ENCODE data around the gene GPRASP3.
"Not testable (repeated sequence)": the region's sequence is repeated elsewhere in the genome, so short reads cannot be mapped to it uniquely, and the experiment has no call there.

The GPRASP3 gene

GRCh38 chrX:102720237-102721168 lies at the start of gene GPRASP3:
Gene GPRASP3 (plus strand): TSS chrX:102720743. CDS start chrX:102748996, 28,253 bp downstream.
- peak; percentile 82 to 83 for DNase-seq

- no peak for DNase-seq
These were observed 47.7 kb upstream of the GPRASP3 start for GRCh38 chrX:102672856-102673255.

- not testable (repeated sequence) for DNase-seq
These were observed 43.1 kb upstream of the GPRASP3 start for GRCh38 chrX:102677479-102677878.

GRCh38 chrX:102684772-102685520 lies 35.6 kb upstream of the GPRASP3 start:
- no peak for DNase-seq

GRCh38 chrX:102694749-102695148 lies 25.8 kb upstream of the GPRASP3 start:
- no peak for DNase-seq

GRCh38 chrX:102696306-102696705 lies 24.2 kb upstream of the GPRASP3 start:
- DNase-seq: no peak

- no peak for DNase-seq
These were observed 23.0 kb upstream of the GPRASP3 start for GRCh38 chrX:102697494-102697893.

- no peak for DNase-seq
These were observed 11.6 kb upstream of the GPRASP3 start for GRCh38 chrX:102708900-102709299.

- no peak for DNase-seq
These were observed 8.7 kb upstream of the GPRASP3 start for GRCh38 chrX:102711872-102712215.

GRCh38 chrX:102712216-102712966 lies 8.2 kb upstream of the GPRASP3 start, which contains the start of gene GPRASP2:
Gene GPRASP2 (plus strand): TSS chrX:102712448. CDS start chrX:102714870, 2,422 bp downstream.
- DNase-seq: peak in 1 of 2 experiments; percentile 8

GRCh38 chrX:102712981-102713625 lies 7.4 kb upstream of the GPRASP3 start:
- peak; percentile 15 to 27 for DNase-seq

- DNase-seq: no peak
These were observed 5.5 kb upstream of the GPRASP3 start for GRCh38 chrX:102714994-102715393.

GRCh38 chrX:102715967-102716366 lies 4.6 kb upstream of the GPRASP3 start:
- no peak for DNase-seq

GRCh38 chrX:102721169-102721506 lies 595 bp downstream of the GPRASP3 start:
- DNase-seq: not testable (repeated sequence)

- DNase-seq: no peak
These were observed 2.9 kb downstream of the GPRASP3 start for GRCh38 chrX:102723456-102723855.

GRCh38 chrX:102727761-102728160 lies 7.2 kb downstream of the GPRASP3 start:
- no peak for DNase-seq

GRCh38 chrX:102728646-102729045 lies 8.1 kb downstream of the GPRASP3 start:
- DNase-seq: no peak

GRCh38 chrX:102739657-102740056 lies 19.1 kb downstream of the GPRASP3 start:
- no peak for DNase-seq

GRCh38 chrX:102744307-102744706 lies 23.8 kb downstream of the GPRASP3 start:
- no peak for DNase-seq

GRCh38 chrX:102745513-102745856 lies 24.9 kb downstream of the GPRASP3 start:
- no peak for DNase-seq

- no peak for DNase-seq
These were observed 25.5 kb downstream of the GPRASP3 start for GRCh38 chrX:102745857-102746584.

- DNase-seq: no peak
These were observed 44.7 kb downstream of the GPRASP3 start for GRCh38 chrX:102765217-102765616.

All from NCI-H187 (cell line).